Keratinocyte (primary cell): ENCODE results near the gene NSMCE3. TPM values are rescaled to one million over a fixed set of nuclear protein-coding genes. Genes with fewer than 3 reads are reported as not detected.

Source experiments
- DNase-seq: peaks from one replicate; pipeline ENCODE4 v3.0.0-alpha.2; 2011; ENCODE audit warnings: low read depth, missing footprints, low spot score
- FAIRE-seq: peaks from 2 replicates; lab custom pipeline; 2011; peaks lifted over from hg19 to GRCh38; lab: Jason Lieb, UNC
- H2AFZ ChIP-seq: 2 replicates; pipeline ENCODE4 v1.6.0; 2012; ENCODE audit warnings: low read length, control low read depth, inconsistent platforms; ENCODE audit not compliant: control insufficient read depth
- H3K27ac ChIP-seq: 2 replicates; pipeline ENCODE4 v1.5.1; 2011; ENCODE audit warnings: low read length; ENCODE audit not compliant: control insufficient read depth, insufficient read depth
- H3K27me3 ChIP-seq: 3 replicates; pipeline ENCODE4 v1.6.0; 2011; ENCODE audit warnings: low read length; ENCODE audit not compliant: control insufficient read depth, insufficient read depth; ENCODE audit errors: extremely low read depth
- H3K36me3 ChIP-seq, 2 experiments: 2 replicates in 1 of 2; 3 replicates in 1 of 2; pipeline ENCODE4 v1.5.1; 2011; ENCODE audit warnings: low read length in 2 of 2, mild to moderate bottlenecking in 1 of 2; ENCODE audit not compliant: control insufficient read depth in 2 of 2, insufficient read depth in 2 of 2; ENCODE audit errors: extremely low read depth in 1 of 2
- H3K4me1 ChIP-seq: 3 replicates; pipeline ENCODE4 v1.5.1; 2011; ENCODE audit warnings: low read length; ENCODE audit not compliant: control insufficient read depth, insufficient read depth; ENCODE audit errors: extremely low read depth
- H3K4me2 ChIP-seq: 3 replicates; pipeline ENCODE4 v1.6.0; 2011; ENCODE audit warnings: low read depth, low read length; ENCODE audit not compliant: control insufficient read depth, insufficient read depth; ENCODE audit errors: extremely low read depth
- H3K4me3 ChIP-seq, 3 experiments: fragments of 200-600 bp in 1 of 3; sonication (generic) in 1 of 3; 2 replicates in 2 of 3; 3 replicates in 1 of 3; pipeline ENCODE4 v1.5.1; 2011 to 2016; ENCODE audit warnings: low read length in 3 of 3, mild to moderate bottlenecking in 3 of 3, control low read depth in 2 of 3, inconsistent platforms in 1 of 3, low read depth in 1 of 3, mixed read lengths in 1 of 3, mixed run types in 1 of 3, moderate library complexity in 1 of 3; ENCODE audit not compliant: control insufficient read depth in 2 of 3, insufficient read depth in 2 of 3; ENCODE audit errors: extremely low read depth in 1 of 3
- H3K79me2 ChIP-seq: 2 replicates; pipeline ENCODE4 v1.6.0; 2012; ENCODE audit warnings: low read length; ENCODE audit not compliant: control insufficient read depth, insufficient read depth
- H3K9ac ChIP-seq: 3 replicates; pipeline ENCODE4 v1.6.0; 2011; ENCODE audit warnings: low read length; ENCODE audit not compliant: control insufficient read depth, insufficient read depth; ENCODE audit errors: extremely low read depth
- H3K9me1 ChIP-seq: 3 replicates; pipeline ENCODE4 v1.6.0; 2011; ENCODE audit warnings: low read length; ENCODE audit not compliant: control insufficient read depth, insufficient read depth; ENCODE audit errors: extremely low read depth
- H3K9me3 ChIP-seq: 2 replicates; pipeline ENCODE4 v1.5.1; 2012; ENCODE audit warnings: low read depth, low read length; ENCODE audit not compliant: control insufficient read depth
- H4K20me1 ChIP-seq: 3 replicates; pipeline ENCODE4 v1.6.0; 2011; ENCODE audit warnings: low read length; ENCODE audit not compliant: control insufficient read depth, insufficient read depth; ENCODE audit errors: extremely low read depth
- EZH2 ChIP-seq: IDR thresholded peaks from one replicate; pipeline ENCODE4 v1.6.1; 2012; ENCODE audit warnings: inconsistent platforms, mild to moderate bottlenecking, low read length, moderate library complexity
- dilution Hi-C: fragments of 300-500 bp; cut with MboI; formaldehyde crosslinking; loops from one replicate; pipeline ENCODE4 v1.7.0; 2020; ENCODE audit warnings: low sequenced_read_pairs; ENCODE audit not compliant: extremely low pct_ligation_motif_present
- polyA plus RNA-seq, 5 experiments: library from polyadenylated mRNA; depleted of rRNA in 3 of 5; stranded (reverse) in 3 of 5; stranded (forward) in 1 of 5; unstranded in 1 of 5; fragments of >200 nt; gene quantifications; 1 replicate in 1 of 5; 2 replicates in 3 of 5; 3 replicates in 1 of 5; pipeline versions ENCODE4 v1.2.1 to v1.2.3, GENCODE V29; 2011 to 2012; ENCODE audit warnings: missing spikeins in 2 of 5, low read depth in 1 of 5, low replicate concordance in 1 of 5
- TF ChIP-seq, protein P1 (sequence below), 3 experiments: IDR thresholded peaks in 1 of 3; conservative IDR thresholded peaks in 1 of 3; optimal IDR thresholded peaks in 1 of 3; 2 replicates in 2 of 3; 3 replicates in 1 of 3; pipeline versions ENCODE3 to v1.5.1; 2011; ENCODE audit warnings: low read length in 3 of 3, mild to moderate bottlenecking in 3 of 3, moderate library complexity in 2 of 3, control low read depth in 1 of 3, inconsistent platforms in 1 of 3; ENCODE audit not compliant: insufficient read depth in 2 of 3; ENCODE audit errors: extremely low read depth in 1 of 3

Gene NSMCE3
- polyA plus RNA-seq, 1 donor (not counting 4 experiments of a cell fraction or from before 2014, with no cell fraction given) = 8.4 TPM

DNA sequence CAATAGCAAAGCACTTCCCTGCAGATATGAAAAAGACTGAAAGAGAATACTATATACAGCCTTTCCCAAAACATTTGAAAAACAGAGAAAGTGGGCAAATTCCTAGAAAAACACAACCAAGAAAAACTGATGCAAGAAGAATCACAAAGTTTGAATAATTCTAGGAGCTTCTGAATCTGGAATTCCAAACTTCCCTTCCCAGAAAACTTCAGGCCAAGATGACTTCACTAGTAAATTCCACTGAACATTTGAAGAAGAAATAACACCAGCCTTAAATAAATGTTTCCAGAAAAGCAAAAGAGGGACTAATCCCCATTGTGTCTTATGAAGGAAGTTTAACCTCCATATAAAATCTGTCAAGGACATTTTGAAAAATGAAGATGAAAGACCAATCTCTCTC lies 15.8 kb upstream of the NSMCE3 start:
- no peaks in the 10 kb centered on the region for H3K9me1 ChIP-seq
- DNase-seq (no peak), FAIRE-seq (no peak)
- H2AFZ ChIP-seq = no peak overlapping the region
- no peaks in the 10 kb centered on the region for H3K4me1 ChIP-seq
- TF ChIP-seq, protein P1, sequence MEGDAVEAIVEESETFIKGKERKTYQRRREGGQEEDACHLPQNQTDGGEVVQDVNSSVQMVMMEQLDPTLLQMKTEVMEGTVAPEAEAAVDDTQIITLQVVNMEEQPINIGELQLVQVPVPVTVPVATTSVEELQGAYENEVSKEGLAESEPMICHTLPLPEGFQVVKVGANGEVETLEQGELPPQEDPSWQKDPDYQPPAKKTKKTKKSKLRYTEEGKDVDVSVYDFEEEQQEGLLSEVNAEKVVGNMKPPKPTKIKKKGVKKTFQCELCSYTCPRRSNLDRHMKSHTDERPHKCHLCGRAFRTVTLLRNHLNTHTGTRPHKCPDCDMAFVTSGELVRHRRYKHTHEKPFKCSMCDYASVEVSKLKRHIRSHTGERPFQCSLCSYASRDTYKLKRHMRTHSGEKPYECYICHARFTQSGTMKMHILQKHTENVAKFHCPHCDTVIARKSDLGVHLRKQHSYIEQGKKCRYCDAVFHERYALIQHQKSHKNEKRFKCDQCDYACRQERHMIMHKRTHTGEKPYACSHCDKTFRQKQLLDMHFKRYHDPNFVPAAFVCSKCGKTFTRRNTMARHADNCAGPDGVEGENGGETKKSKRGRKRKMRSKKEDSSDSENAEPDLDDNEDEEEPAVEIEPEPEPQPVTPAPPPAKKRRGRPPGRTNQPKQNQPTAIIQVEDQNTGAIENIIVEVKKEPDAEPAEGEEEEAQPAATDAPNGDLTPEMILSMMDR (optimal IDR thresholded peaks at IDR 0.05 in 1 of 3, IDR thresholded peaks at IDR 0.05 in 1 of 3, conservative IDR thresholded peaks at IDR 0.05 in 1 of 3; ENCODE audit: extremely low read depth in 1 of 3, insufficient read depth in 2 of 3, low read length in 3 of 3) = no peak
- no peak for TF ChIP-seq EZH2
- no peak overlapping the region for H3K4me2 ChIP-seq
- H3K9ac ChIP-seq = no peak overlapping the region
- H3K36me3 ChIP-seq = no peaks in the 10 kb centered on the region
- H3K27me3 ChIP-seq = no peaks in the 10 kb centered on the region
- no peak overlapping the region for H3K27ac ChIP-seq
- H3K79me2 ChIP-seq = no peaks in the 10 kb centered on the region
- dilution Hi-C loops = no loop called here
- H3K9me3 ChIP-seq = no peaks in the 10 kb centered on the region
- no peak overlapping the region for H3K4me3 ChIP-seq
- no peaks in the 10 kb centered on the region for H4K20me1 ChIP-seq

DNA sequence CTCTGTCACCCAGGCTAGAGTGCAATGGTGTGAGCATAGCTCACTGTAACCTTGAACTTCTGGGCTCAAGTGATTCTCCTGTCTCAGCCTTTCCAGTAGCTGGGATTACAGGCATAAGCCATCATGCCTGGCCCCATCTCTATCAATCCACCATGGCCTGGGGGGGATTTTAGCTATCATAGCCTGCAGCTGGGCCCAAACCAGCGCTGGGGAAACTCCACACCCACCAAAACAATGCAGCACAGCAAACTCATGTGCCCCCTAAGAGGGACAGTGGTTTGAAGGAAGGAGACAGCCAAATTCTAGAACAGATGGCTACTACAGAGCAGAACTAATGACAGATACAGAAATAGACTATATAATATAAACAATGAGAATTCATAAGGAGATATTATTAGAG lies 13.8 kb upstream of the NSMCE3 start:
- dilution Hi-C loops = no loop called here
- FAIRE-seq (no peak), DNase-seq (no peak)
- H4K20me1 ChIP-seq = no peaks in the 10 kb centered on the region
- no peak overlapping the region for H3K4me3 ChIP-seq
- H3K4me1 ChIP-seq = peaks cover 6% of the 10 kb centered on the region
- no peaks in the 10 kb centered on the region for H3K9me1 ChIP-seq
- TF ChIP-seq EZH2 = no peak
- TF ChIP-seq, protein P1 (optimal IDR thresholded peaks at IDR 0.05 in 1 of 3, IDR thresholded peaks at IDR 0.05 in 1 of 3, conservative IDR thresholded peaks at IDR 0.05 in 1 of 3; ENCODE audit: extremely low read depth in 1 of 3, insufficient read depth in 2 of 3, low read length in 3 of 3) = no peak
- H3K27ac ChIP-seq = no peak overlapping the region
- H2AFZ ChIP-seq = no peak overlapping the region
- H3K4me2 ChIP-seq = no peak overlapping the region
- H3K27me3 ChIP-seq = no peaks in the 10 kb centered on the region
- no peaks in the 10 kb centered on the region for H3K36me3 ChIP-seq
- no peak overlapping the region for H3K9ac ChIP-seq
- H3K79me2 ChIP-seq = no peaks in the 10 kb centered on the region
- H3K9me3 ChIP-seq = no peaks in the 10 kb centered on the region
